Middle frontal gyrus (tissue), 1 donor: ENCODE results near the gene IL33.
"Not testable (repeated sequence)": the region's sequence is repeated elsewhere in the genome, so short reads cannot be mapped to it uniquely, and the experiment has no call there.

Experiments
- DNase-seq: peaks from one replicate; pipeline ENCODE4 v3.0.0-alpha.2; 2015; ENCODE audit warnings: low spot score; ENCODE audit errors: extremely low spot score

The IL33 gene

GRCh38 chr9:6215562-6215961, at the start of gene IL33:
Gene IL33, plus strand, starts transcription at chr9:6215807. Its CDS starts 25,888 bp downstream, at chr9:6241695.
- DNase-seq, result no peak

- DNase-seq, result no peak
Observed at GRCh38 chr9:6171667-6172066, 43.9 kb upstream of the IL33 start.

- DNase-seq, result no peak
Observed at GRCh38 chr9:6173914-6174313, 41.7 kb upstream of the IL33 start.

GRCh38 chr9:6182549-6183226, 32.9 kb upstream of the IL33 start:
- not testable (repeated sequence) for DNase-seq

GRCh38 chr9:6183227-6183551, 32.4 kb upstream of the IL33 start:
- DNase-seq, result no peak

GRCh38 chr9:6183627-6184026, 32.0 kb upstream of the IL33 start:
- no peak for DNase-seq

GRCh38 chr9:6184749-6185645, 30.6 kb upstream of the IL33 start:
- no peak for DNase-seq

- DNase-seq, result no peak
Observed at GRCh38 chr9:6186691-6187090, 28.9 kb upstream of the IL33 start.

- DNase-seq, result no peak
Observed at GRCh38 chr9:6187272-6187671, 28.3 kb upstream of the IL33 start.

GRCh38 chr9:6188466-6188865, 27.1 kb upstream of the IL33 start:
- no peak for DNase-seq

- DNase-seq, result no peak
Observed at GRCh38 chr9:6188906-6189305, 26.7 kb upstream of the IL33 start.

- no peak for DNase-seq
Observed at GRCh38 chr9:6194934-6195333, 20.7 kb upstream of the IL33 start.

- DNase-seq, result no peak
Observed at GRCh38 chr9:6195714-6196360, 19.8 kb upstream of the IL33 start.

GRCh38 chr9:6197330-6197729, 18.3 kb upstream of the IL33 start:
- DNase-seq, result no peak

- DNase-seq, result no peak
Observed at GRCh38 chr9:6198251-6198650, 17.4 kb upstream of the IL33 start.

- DNase-seq, result no peak
Observed at GRCh38 chr9:6199596-6199995, 16.0 kb upstream of the IL33 start.

GRCh38 chr9:6200761-6201160, 14.8 kb upstream of the IL33 start:
- no peak for DNase-seq

- no peak for DNase-seq
Observed at GRCh38 chr9:6209966-6210365, 5.6 kb upstream of the IL33 start.

- no peak for DNase-seq
Observed at GRCh38 chr9:6212722-6213375, 2.8 kb upstream of the IL33 start.

- no peak for DNase-seq
Observed at GRCh38 chr9:6214434-6214833, 1.2 kb upstream of the IL33 start.

- DNase-seq, result no peak
Observed at GRCh38 chr9:6214903-6215302, 704 bp upstream of the IL33 start.

- DNase-seq, result no peak
Observed at GRCh38 chr9:6216002-6216401, 395 bp downstream of the IL33 start.
